ENCODE data around the gene ZMAT2.
A peak's percentile ranks its signal among the peaks of the same experiment; 100 is the strongest.
"Not testable (repeated sequence)": the region's sequence is repeated elsewhere in the genome, so short reads cannot be mapped to it uniquely, and the experiment has no call there.

Gene ZMAT2

GRCh38 chr5:140708787-140709186, 8.5 kb downstream of the ZMAT2 start:
- DNase-seq (ENCODE audit: low read depth), result not testable (repeated sequence)

GRCh38 chr5:140710899-140711552, 10.8 kb downstream of the ZMAT2 start:
- peak; percentile 85 for DNase-seq (ENCODE audit: low read depth)

GRCh38 chr5:140711794-140712193, 11.5 kb downstream of the ZMAT2 start:
- DNase-seq (ENCODE audit: low read depth), result no peak

- no peak for DNase-seq (ENCODE audit: low read depth)
These were observed 13.4 kb downstream of the ZMAT2 start for GRCh38 chr5:140713562-140714094.

GRCh38 chr5:140716238-140716637, 16.0 kb downstream of the ZMAT2 start:
- DNase-seq (ENCODE audit: low read depth), result not testable (repeated sequence)

- no peak for DNase-seq (ENCODE audit: low read depth)
These were observed 18.0 kb downstream of the ZMAT2 start for GRCh38 chr5:140718266-140718592.

GRCh38 chr5:140720738-140721137, 20.5 kb downstream of the ZMAT2 start:
- DNase-seq (ENCODE audit: low read depth), result not testable (repeated sequence)

- DNase-seq (ENCODE audit: low read depth), result not testable (repeated sequence)
These were observed 21.1 kb downstream of the ZMAT2 start for GRCh38 chr5:140721395-140721794.

- peak; percentile 50 for DNase-seq (ENCODE audit: low read depth)
These were observed 25.7 kb downstream of the ZMAT2 start for GRCh38 chr5:140725799-140726471.

- no peak for DNase-seq (ENCODE audit: low read depth)
These were observed 32.9 kb downstream of the ZMAT2 start for GRCh38 chr5:140733098-140733497.

GRCh38 chr5:140734354-140734753, 34.1 kb downstream of the ZMAT2 start:
- DNase-seq (ENCODE audit: low read depth), result no peak

GRCh38 chr5:140737486-140737885, 37.2 kb downstream of the ZMAT2 start:
- no peak for DNase-seq (ENCODE audit: low read depth)

GRCh38 chr5:140741967-140742366, 41.7 kb downstream of the ZMAT2 start:
- DNase-seq (ENCODE audit: low read depth), result no peak

GRCh38 chr5:140753561-140753960, 53.3 kb downstream of the ZMAT2 start:
- no peak for DNase-seq (ENCODE audit: low read depth)

Data from activated gamma-delta T cell treated with anti-CD3 and anti-CD28 coated beads, Interleukin-2, amount 50 U/mL, for 16 hours (primary cell).